HG03469 (cell line): ENCODE data around the gene FMNL2.
A peak's percentile ranks its signal among the peaks of the same experiment; 100 is the strongest.

ENCODE experiments used
- ATAC-seq: cut with Tn5 transposase; IDR thresholded peaks from one replicate; pipeline ENCODE4 v1.9.1; 2021; ENCODE audit warnings: mild to moderate bottlenecking, moderate library complexity, moderate number of reproducible peaks; ENCODE audit not compliant: unreplicated experiment

The FMNL2 gene

GRCh38 chr2:152682663-152683062 lies 347.7 kb downstream of the FMNL2 start:
- ATAC-seq: no peak

- ATAC-seq: no peak
Observed at GRCh38 chr2:152683400-152683799, 348.4 kb downstream of the FMNL2 start.

- ATAC-seq: no peak
Observed at GRCh38 chr2:152686321-152686720, 351.3 kb downstream of the FMNL2 start.

- peak; percentile 89 for ATAC-seq
Observed at GRCh38 chr2:152693033-152693432, 358.1 kb downstream of the FMNL2 start.

GRCh38 chr2:152694161-152694661 lies 359.2 kb downstream of the FMNL2 start:
- peak; percentile 27 for ATAC-seq

GRCh38 chr2:152695763-152696162 lies 360.8 kb downstream of the FMNL2 start:
- no peak for ATAC-seq

- ATAC-seq: no peak
Observed at GRCh38 chr2:152696476-152696875, 361.5 kb downstream of the FMNL2 start.
